Calu3 (cell line): ENCODE data around the gene DIAPH1. TPM values are rescaled to one million over a fixed set of nuclear protein-coding genes. Genes with fewer than 3 reads are reported as not detected.
A peak's percentile ranks its signal among the peaks of the same experiment; 100 is the strongest.

Experiments
- BruUV-seq: library from RNA; stranded (reverse); fragments of 400-500 nt; replicated peaks from 2 replicates; lab custom pipeline; 2021; lab: Mats Ljungman, UMichigan
- CTCF ChIA-PET: fragments of 300-600 bp; sonication (Branson Sonifier 250); formaldehyde crosslinking; loops from one replicate; lab custom pipeline; 2022; ENCODE audit warnings: antibody characterized with exemption; lab: Charles Lee
- DNase-seq: peaks from one replicate; pipeline ENCODE4 v3.0.0; 2022
- H3K27ac Mint-ChIP-seq: one replicate; pipeline ENCODE4 v1.8.0; 2022; ENCODE audit warnings: mixed read lengths; ENCODE audit not compliant: unreplicated experiment
- H3K27me3 Mint-ChIP-seq: one replicate; pipeline ENCODE4 v1.8.0; 2022; ENCODE audit warnings: mixed read lengths; ENCODE audit not compliant: unreplicated experiment
- H3K36me3 Mint-ChIP-seq: one replicate; pipeline ENCODE4 v1.8.0; 2022; ENCODE audit warnings: mild to moderate bottlenecking, moderate library complexity, mixed read lengths; ENCODE audit not compliant: insufficient read depth, unreplicated experiment
- H3K4me1 Mint-ChIP-seq: one replicate; pipeline ENCODE4 v1.8.0; 2022; ENCODE audit warnings: mild to moderate bottlenecking, low read depth, mixed read lengths; ENCODE audit not compliant: unreplicated experiment
- H3K4me3 Mint-ChIP-seq: one replicate; pipeline ENCODE4 v1.8.0; 2022; ENCODE audit warnings: mild to moderate bottlenecking, low read depth, moderate library complexity, mixed read lengths; ENCODE audit not compliant: unreplicated experiment
- H3K9me3 Mint-ChIP-seq: one replicate; pipeline ENCODE4 v1.8.0; 2022; ENCODE audit warnings: low read depth, mixed read lengths; ENCODE audit not compliant: unreplicated experiment
- CTCF ChIP-seq: fragments of 200-600 bp; IDR thresholded peaks from one replicate; pipeline ENCODE4 v1.8.0; 2022; ENCODE audit warnings: antibody characterized with exemption; ENCODE audit not compliant: unreplicated experiment
- intact Hi-C: fragments of 100-400 bp; cut with micrococcal nuclease; formaldehyde crosslinking; loops from one replicate; pipeline ENCODE4 v1.10.0; 2022; ENCODE audit not compliant: unreplicated experiment
- total RNA-seq: library from RNA; stranded (reverse); gene quantifications from 2 replicates; pipeline ENCODE4 v1.2.3, GENCODE V29; 2022

The DIAPH1 gene
- total RNA-seq, 1 experiment from 2014 or later: 219 TPM

- no peaks in the 10 kb centered on the region for H3K27me3 Mint-ChIP-seq
- TF ChIP-seq CTCF: no peak
- intact Hi-C loops: no loop called here
- no peak for DNase-seq
- peaks cover 12% of the 10 kb centered on the region for H3K36me3 Mint-ChIP-seq
- CTCF ChIA-PET: no interaction called here
- no TSS peak for BruUV-seq
- no peaks in the 10 kb centered on the region for H3K4me1 Mint-ChIP-seq
- no peak within 1 kb of the TSS for H3K27ac Mint-ChIP-seq
- H3K4me3 Mint-ChIP-seq: no peak within 1 kb of the TSS
- H3K9me3 Mint-ChIP-seq: peaks cover 4% of the 10 kb centered on the region
Observed at GRCh38 chr5:141488591-141489561, 129.9 kb downstream of the DIAPH1 start, which contains the start of gene PCDHGC5. TSS of gene PCDHGC5 (plus strand) at chr5:141489081. CDS start at chr5:141489241, 160 bp downstream.

- no peak for DNase-seq
- peak overlapping the region; percentile 6 for H3K27ac Mint-ChIP-seq
- no peaks in the 10 kb centered on the region for H3K4me1 Mint-ChIP-seq
- CTCF ChIA-PET: interaction anchor here (1.1 kb wide), 1 partner anchor 79 kb away, joined by 3 read pairs; no protein-coding TSS in a partner anchor
- no peaks in the 10 kb centered on the region for H3K27me3 Mint-ChIP-seq
- peaks cover 8% of the 10 kb centered on the region for H3K9me3 Mint-ChIP-seq
- no peak overlapping the region for H3K4me3 Mint-ChIP-seq
- peaks cover 12% of the 10 kb centered on the region for H3K36me3 Mint-ChIP-seq
- intact Hi-C loops: no loop called here
- no peak for TF ChIP-seq CTCF
- BruUV-seq: no TSS peak
Observed at GRCh38 chr5:141487131-141487530, 131.7 kb downstream of the DIAPH1 start.

- Mint-ChIP-seq H3K4me3 (no peak overlapping the region), H3K27ac (no peak overlapping the region), H3K36me3 (peaks cover 11% of the 10 kb centered on the region), H3K9me3 (peaks cover 8% of the 10 kb centered on the region), H3K4me1 (no peaks in the 10 kb centered on the region), H3K27me3 (no peaks in the 10 kb centered on the region)
- intact Hi-C loops: no loop called here
- no TSS peak for BruUV-seq
- DNase-seq: no peak
- CTCF ChIA-PET: interaction anchor here (1.1 kb wide), 1 partner anchor 11 kb away, joined by 3 read pairs; the partner anchor contains the start of gene PCDHGC3
- no peak for TF ChIP-seq CTCF
Observed at GRCh38 chr5:141486091-141486490, 132.7 kb downstream of the DIAPH1 start.

GRCh38 chr5:141485321-141486055 lies 133.3 kb downstream of the DIAPH1 start:
- Mint-ChIP-seq H3K4me1 (no peaks in the 10 kb centered on the region), H3K9me3 (peaks cover 8% of the 10 kb centered on the region), H3K36me3 (peaks cover 6% of the 10 kb centered on the region), H3K27me3 (no peaks in the 10 kb centered on the region), H3K4me3 (no peak overlapping the region), H3K27ac (no peak overlapping the region)
- intact Hi-C loops: no loop called here
- DNase-seq: no peak
- no peak for TF ChIP-seq CTCF
- CTCF ChIA-PET: interaction anchor here (1.1 kb wide), 1 partner anchor 10 kb away, joined by 3 read pairs; the partner anchor contains the start of gene PCDHGC3
- no TSS peak for BruUV-seq
